Measurements from ENCODE around the gene LBR. TPM values are rescaled to one million over a fixed set of nuclear protein-coding genes. Genes with fewer than 3 reads are reported as not detected.

LBR gene
- total RNA-seq, 1 donor from 2014 or later, result 8.9 TPM

- Histone ChIP-seq H3K4me3 (no peak overlapping the region), H3K36me3 (no peaks in the 10 kb centered on the region), H3K9me3 (replicated peaks) (no peaks in the 10 kb centered on the region), H3K27ac (replicated peaks) (no peak overlapping the region), H3K27me3 (ENCODE audit: low read depth) (no peaks in the 10 kb centered on the region), H3K4me1 (peaks cover 9% of the 10 kb centered on the region)
- no peak for DNase-seq
- intact Hi-C loops (cut with micrococcal nuclease), result no loop called here
- no peak for TF ChIP-seq CTCF (IDR thresholded peaks at IDR 0.05; ENCODE audit: borderline replicate concordance)
These were observed 26.2 kb upstream of the LBR start for GRCh38 chr1:225453797-225454648.

DNA sequence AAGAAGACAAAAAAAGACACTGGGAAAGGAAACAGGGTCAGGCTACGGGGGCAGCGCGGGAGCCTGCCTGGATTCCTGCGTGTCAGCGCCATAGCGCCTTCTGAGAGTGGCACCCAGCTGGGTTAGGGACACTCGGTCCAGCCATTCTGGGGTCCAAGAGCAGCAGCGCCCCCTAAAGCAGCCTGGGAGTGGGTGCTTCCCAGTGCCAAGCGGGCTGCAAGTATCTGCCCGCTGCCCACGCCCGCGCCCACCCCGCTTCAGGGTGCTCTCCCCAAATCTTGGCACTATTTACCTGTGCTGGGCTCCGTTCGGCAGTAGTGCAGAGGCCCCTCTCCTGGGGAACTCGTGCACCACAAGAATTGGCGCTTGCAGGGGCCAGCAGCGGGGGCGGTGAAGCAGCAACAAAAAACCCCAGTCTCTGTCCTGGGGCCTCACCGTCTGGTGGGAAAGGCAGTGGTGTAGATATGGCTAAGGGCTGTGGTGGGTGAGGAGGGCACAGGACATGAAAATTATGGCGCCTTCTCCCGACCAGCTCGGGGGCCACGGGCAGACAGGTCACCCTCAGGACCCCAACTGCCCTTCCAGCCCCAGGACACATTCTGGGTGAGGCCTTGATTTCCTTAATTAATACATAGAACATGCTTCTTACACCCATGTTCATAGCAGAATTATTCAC lies 24.1 kb upstream of the LBR start:
- Histone ChIP-seq H3K27ac (replicated peaks) (no peak overlapping the region), H3K4me1 (peaks cover 26% of the 10 kb centered on the region), H3K27me3 (ENCODE audit: low read depth) (no peaks in the 10 kb centered on the region), H3K9me3 (replicated peaks) (no peaks in the 10 kb centered on the region), H3K4me3 (no peak overlapping the region), H3K36me3 (no peaks in the 10 kb centered on the region)
- intact Hi-C loops (cut with micrococcal nuclease), result no loop called here
- no peak for DNase-seq
- TF ChIP-seq CTCF (IDR thresholded peaks at IDR 0.05; ENCODE audit: borderline replicate concordance), result no peak

- no peak for DNase-seq
- Histone ChIP-seq H3K4me3 (no peak overlapping the region), H3K27me3 (ENCODE audit: low read depth) (no peaks in the 10 kb centered on the region), H3K36me3 (no peaks in the 10 kb centered on the region), H3K4me1 (peaks cover 32% of the 10 kb centered on the region), H3K27ac (replicated peaks) (peak overlapping the region; percentile 35), H3K9me3 (replicated peaks) (no peaks in the 10 kb centered on the region)
- no peak for TF ChIP-seq CTCF (IDR thresholded peaks at IDR 0.05; ENCODE audit: borderline replicate concordance)
- intact Hi-C loops (cut with micrococcal nuclease), result no loop called here
These were observed 23.5 kb upstream of the LBR start for GRCh38 chr1:225451340-225451739.

DNA sequence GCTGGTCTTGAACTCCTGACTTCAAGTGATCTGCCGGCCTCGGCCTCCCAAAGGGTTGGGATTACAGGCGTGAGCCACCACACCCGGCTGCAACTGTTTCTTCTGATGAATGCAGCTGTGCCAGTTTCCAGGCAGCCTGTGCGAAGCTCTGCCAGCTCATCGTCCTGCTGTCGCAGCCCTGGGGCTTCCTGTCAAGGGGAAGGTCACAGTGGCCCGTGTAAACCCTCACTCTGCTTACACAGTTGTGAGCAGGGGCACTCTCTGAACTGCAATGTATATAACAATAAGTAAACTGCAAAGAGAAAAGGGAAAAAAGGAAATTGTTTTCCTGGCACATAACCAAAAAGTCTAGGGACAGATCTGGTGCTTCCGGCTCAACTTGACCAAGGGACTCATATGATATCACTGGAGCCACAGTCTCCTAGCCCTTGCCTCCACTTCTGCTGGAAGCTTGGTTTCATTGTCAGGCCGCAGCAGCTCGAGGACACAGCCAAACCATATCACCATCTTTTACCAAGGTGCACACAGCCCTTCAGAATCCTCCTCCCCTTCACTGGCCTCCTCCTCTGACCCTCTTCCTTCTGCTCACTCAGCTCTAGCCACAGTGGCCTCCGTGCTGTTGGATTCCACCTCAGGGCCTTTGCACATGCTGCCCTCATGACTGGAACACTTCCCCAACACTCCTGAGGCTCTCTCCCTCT lies 22.8 kb upstream of the LBR start:
- peak overlapping the region; percentile 35 for H3K27ac ChIP-seq (replicated peaks)
- no peaks in the 10 kb centered on the region for H3K27me3 ChIP-seq (ENCODE audit: low read depth)
- peaks cover 39% of the 10 kb centered on the region for H3K4me1 ChIP-seq
- TF ChIP-seq CTCF (IDR thresholded peaks at IDR 0.05; ENCODE audit: borderline replicate concordance), result no peak
- no peaks in the 10 kb centered on the region for H3K9me3 ChIP-seq (replicated peaks)
- intact Hi-C loops (cut with micrococcal nuclease), result no loop called here
- H3K4me3 ChIP-seq, result no peak overlapping the region
- H3K36me3 ChIP-seq, result no peaks in the 10 kb centered on the region
- no peak for DNase-seq

- H3K4me3 ChIP-seq, result no peak overlapping the region
- no peak for TF ChIP-seq CTCF (IDR thresholded peaks at IDR 0.05; ENCODE audit: borderline replicate concordance)
- H3K27me3 ChIP-seq (ENCODE audit: low read depth), result no peaks in the 10 kb centered on the region
- H3K27ac ChIP-seq (replicated peaks), result no peak overlapping the region
- peaks cover 45% of the 10 kb centered on the region for H3K4me1 ChIP-seq
- H3K9me3 ChIP-seq (replicated peaks), result no peaks in the 10 kb centered on the region
- H3K36me3 ChIP-seq, result no peaks in the 10 kb centered on the region
- no peak for DNase-seq
- intact Hi-C loops (cut with micrococcal nuclease), result no loop called here
These were observed 21.9 kb upstream of the LBR start for GRCh38 chr1:225449774-225450173.

Data from left ventricle myocardium inferior (tissue), 1 donor.